ENCODE data around the gene GRIN1. TPM values are rescaled to one million over a fixed set of nuclear protein-coding genes. Genes with fewer than 3 reads are reported as not detected.
A peak's percentile ranks its signal among the peaks of the same experiment; 100 is the strongest.

The GRIN1 gene
- total RNA-seq, 2 donors from 2014 or later = 0.35 to 0.73 TPM

- no peak overlapping the region for H3K9ac ChIP-seq (ENCODE audit: extremely low read depth, low read length, poor library complexity, severe bottlenecking)
- no peak overlapping the region for H3K27ac ChIP-seq (ENCODE audit: low read depth, low read length)
- no peak for TF ChIP-seq CTCF (conservative IDR thresholded peaks at IDR 0.05)
- H3K27me3 ChIP-seq (ENCODE audit: control insufficient read depth, insufficient read depth, low read length, poor library complexity, severe bottlenecking) = peaks cover 99% of the 10 kb centered on the region
- Mint-ChIP-seq H3K4me3 (peak overlapping the region; percentile 46), H3K27me3 (ENCODE audit: insufficient read depth) (peaks cover 86% of the 10 kb centered on the region), H3K36me3 (ENCODE audit: low read depth) (no peaks in the 10 kb centered on the region), H3K27ac (no peak overlapping the region), H3K4me1 (no peaks in the 10 kb centered on the region), H3K9me3 (no peaks in the 10 kb centered on the region)
- H3K36me3 ChIP-seq (ENCODE audit: control insufficient read depth, insufficient read depth, low read length) = no peaks in the 10 kb centered on the region
- H3K4me1 ChIP-seq (ENCODE audit: control insufficient read depth, insufficient read depth, low read length) = no peaks in the 10 kb centered on the region
- 15 to 17% methylated on average over 19 to 57 of the region's 57 CpGs for WGBS, 2 experiments (ENCODE audit: insufficient coverage in 1 of 2, insufficient read length in 1 of 2)
- no peaks in the 10 kb centered on the region for H3K9me3 ChIP-seq (ENCODE audit: control insufficient read depth, low read length)
- DNase-seq = peak; percentile 81
- H3K4me3 ChIP-seq (ENCODE audit: low read length) = no peak overlapping the region
Measured at GRCh38 chr9:137167747-137168572, 29.0 kb downstream of the GRIN1 start.

GRCh38 chr9:137168573-137168903, 29.6 kb downstream of the GRIN1 start:
- H3K9ac ChIP-seq (ENCODE audit: extremely low read depth, low read length, poor library complexity, severe bottlenecking) = no peak overlapping the region
- no peak for TF ChIP-seq CTCF (conservative IDR thresholded peaks at IDR 0.05)
- H3K9me3 ChIP-seq (ENCODE audit: control insufficient read depth, low read length) = no peaks in the 10 kb centered on the region
- Mint-ChIP-seq H3K36me3 (ENCODE audit: low read depth) (no peaks in the 10 kb centered on the region), H3K9me3 (no peaks in the 10 kb centered on the region), H3K27me3 (ENCODE audit: insufficient read depth) (peaks cover 86% of the 10 kb centered on the region), H3K27ac (no peak overlapping the region), H3K4me3 (peak overlapping the region; percentile 46), H3K4me1 (no peaks in the 10 kb centered on the region)
- peak; percentile 67 for DNase-seq
- peaks cover 98% of the 10 kb centered on the region for H3K27me3 ChIP-seq (ENCODE audit: control insufficient read depth, insufficient read depth, low read length, poor library complexity, severe bottlenecking)
- H3K36me3 ChIP-seq (ENCODE audit: control insufficient read depth, insufficient read depth, low read length) = no peaks in the 10 kb centered on the region
- H3K4me3 ChIP-seq (ENCODE audit: low read length) = peak overlapping the region; percentile 65
- no peak overlapping the region for H3K27ac ChIP-seq (ENCODE audit: low read depth, low read length)
- no peaks in the 10 kb centered on the region for H3K4me1 ChIP-seq (ENCODE audit: control insufficient read depth, insufficient read depth, low read length)
- WGBS, 2 experiments (ENCODE audit: insufficient coverage in 1 of 2, insufficient read length in 1 of 2) = 3% methylated on average over 22 to 36 of the region's 36 CpGs

GRCh38 chr9:137168904-137169856, 30.2 kb downstream of the GRIN1 start:
- no peaks in the 10 kb centered on the region for H3K36me3 Mint-ChIP-seq (ENCODE audit: low read depth)
- Histone ChIP-seq H3K27me3 (ENCODE audit: control insufficient read depth, insufficient read depth, low read length, poor library complexity, severe bottlenecking) (peaks cover 98% of the 10 kb centered on the region), H3K4me3 (ENCODE audit: low read length) (peak overlapping the region; percentile 77), H3K9me3 (ENCODE audit: control insufficient read depth, low read length) (no peaks in the 10 kb centered on the region), H3K36me3 (ENCODE audit: control insufficient read depth, insufficient read depth, low read length) (no peaks in the 10 kb centered on the region), H3K27ac (ENCODE audit: low read depth, low read length) (no peak overlapping the region), H3K4me1 (ENCODE audit: control insufficient read depth, insufficient read depth, low read length) (no peaks in the 10 kb centered on the region), H3K9ac (ENCODE audit: extremely low read depth, low read length, poor library complexity, severe bottlenecking) (no peak overlapping the region)
- H3K4me3 Mint-ChIP-seq = peak overlapping the region; percentile 46
- peaks cover 82% of the 10 kb centered on the region for H3K27me3 Mint-ChIP-seq (ENCODE audit: insufficient read depth)
- DNase-seq = peak; percentile 92
- WGBS, 2 experiments (ENCODE audit: insufficient coverage in 1 of 2, insufficient read length in 1 of 2) = 1% methylated on average over 66 to 124 of the region's 124 CpGs
- H3K4me1 Mint-ChIP-seq = no peaks in the 10 kb centered on the region
- H3K9me3 Mint-ChIP-seq = no peaks in the 10 kb centered on the region
- no peak overlapping the region for H3K27ac Mint-ChIP-seq
- peak; percentile 29 for TF ChIP-seq CTCF (conservative IDR thresholded peaks at IDR 0.05)
